GM18505 (cell line): ENCODE measurements around the gene PRAC1.

Experiments
- ATAC-seq: cut with Tn5 transposase; IDR thresholded peaks from one replicate; pipeline ENCODE4 v1.9.1; 2021; ENCODE audit not compliant: unreplicated experiment
- POLR2A ChIP-seq: IDR thresholded peaks from 4 replicates; pipeline ENCODE4 v1.6.1; 2011; ENCODE audit warnings: borderline replicate concordance; ENCODE audit not compliant: insufficient read depth, insufficient read length; ENCODE audit errors: extremely low read depth

The PRAC1 gene

GRCh38 chr17:48726114-48726915 is 4.0 kb upstream of the PRAC1 start:
- no peak for ATAC-seq
- TF ChIP-seq POLR2A = no peak

- no peak for ATAC-seq
- no peak for TF ChIP-seq POLR2A
Observed at GRCh38 chr17:48725288-48726064, 3.2 kb upstream of the PRAC1 start.

GRCh38 chr17:48725004-48725287 is 2.6 kb upstream of the PRAC1 start:
- ATAC-seq = no peak
- no peak for TF ChIP-seq POLR2A

- TF ChIP-seq POLR2A = no peak
- no peak for ATAC-seq
Observed at GRCh38 chr17:48724251-48725003, 2.1 kb upstream of the PRAC1 start.

- no peak for ATAC-seq
- no peak for TF ChIP-seq POLR2A
Observed at GRCh38 chr17:48723423-48724250, 1.3 kb upstream of the PRAC1 start.

GRCh38 chr17:48722915-48723422 is 651 bp upstream of the PRAC1 start, which contains the start of gene PRAC2:
PRAC2 (plus strand) TSS chr17:48723185; CDS start chr17:48724411, 1,226 bp downstream.
- ATAC-seq = no peak

DNA sequence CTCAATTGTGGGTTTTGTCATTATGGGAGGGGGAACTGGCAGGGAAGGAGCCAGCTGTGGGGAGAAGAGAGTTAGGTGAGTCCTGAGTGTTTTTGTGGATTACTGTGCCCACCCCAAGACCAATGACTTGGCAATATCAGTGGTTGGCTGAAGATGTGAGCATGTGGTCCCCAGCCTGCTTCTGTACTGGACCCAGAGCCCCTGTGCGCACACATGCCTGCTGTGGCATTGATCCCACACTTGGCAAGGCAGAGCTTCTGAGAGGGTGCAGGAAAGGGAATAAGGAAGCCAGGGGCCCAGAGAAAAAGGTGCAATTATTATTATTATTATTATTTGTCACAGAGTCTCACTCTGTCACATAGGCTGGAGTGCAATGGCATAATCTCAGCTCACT is 1.3 kb downstream of the PRAC1 start:
- ATAC-seq = no peak
- no peak for TF ChIP-seq POLR2A

More at GRCh38 chr17:48722915-48723422, 651 bp upstream of the PRAC1 start, which contains the start of gene PRAC2:
- TF ChIP-seq POLR2A = no peak

DNA sequence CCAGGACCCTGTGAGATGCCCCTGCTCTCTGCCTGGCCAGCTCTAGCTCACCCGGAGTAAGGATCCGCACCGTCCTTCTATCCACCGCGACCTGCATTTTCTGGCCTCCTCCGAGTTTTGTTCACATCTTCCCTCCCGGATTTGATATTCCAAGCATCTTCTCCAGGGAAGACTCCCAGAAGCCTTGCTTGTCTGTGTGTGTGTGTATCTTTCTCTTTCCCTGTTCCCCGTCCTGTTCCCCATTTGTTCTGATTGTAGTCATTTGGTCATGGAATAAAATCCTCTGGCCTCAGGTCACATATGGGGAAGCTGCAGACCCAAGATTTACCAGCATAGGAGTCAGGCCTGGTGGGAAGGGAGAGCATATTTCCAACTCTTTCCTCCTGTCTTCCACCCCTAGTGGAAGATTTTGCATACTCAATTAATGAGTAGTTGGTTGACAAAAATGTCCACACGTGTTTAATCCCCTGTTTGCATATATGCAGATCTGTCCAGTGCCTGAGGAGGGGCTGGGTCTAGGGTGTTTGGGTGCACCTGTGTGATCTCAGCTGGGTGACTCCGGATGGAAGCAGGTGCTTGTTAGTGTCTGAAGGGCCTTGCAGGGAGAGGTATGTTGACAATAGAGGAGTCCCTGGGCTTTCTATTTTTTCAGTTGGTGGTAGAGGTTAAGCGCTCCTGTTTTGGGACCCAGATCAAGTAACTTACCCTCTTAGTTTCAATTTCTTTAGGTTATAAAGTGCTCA is 1.9 kb downstream of the PRAC1 start:
- no peak for TF ChIP-seq POLR2A
- no peak for ATAC-seq

- ATAC-seq = no peak
- no peak for TF ChIP-seq POLR2A
Observed at GRCh38 chr17:48719642-48720265, 2.6 kb downstream of the PRAC1 start.

DNA sequence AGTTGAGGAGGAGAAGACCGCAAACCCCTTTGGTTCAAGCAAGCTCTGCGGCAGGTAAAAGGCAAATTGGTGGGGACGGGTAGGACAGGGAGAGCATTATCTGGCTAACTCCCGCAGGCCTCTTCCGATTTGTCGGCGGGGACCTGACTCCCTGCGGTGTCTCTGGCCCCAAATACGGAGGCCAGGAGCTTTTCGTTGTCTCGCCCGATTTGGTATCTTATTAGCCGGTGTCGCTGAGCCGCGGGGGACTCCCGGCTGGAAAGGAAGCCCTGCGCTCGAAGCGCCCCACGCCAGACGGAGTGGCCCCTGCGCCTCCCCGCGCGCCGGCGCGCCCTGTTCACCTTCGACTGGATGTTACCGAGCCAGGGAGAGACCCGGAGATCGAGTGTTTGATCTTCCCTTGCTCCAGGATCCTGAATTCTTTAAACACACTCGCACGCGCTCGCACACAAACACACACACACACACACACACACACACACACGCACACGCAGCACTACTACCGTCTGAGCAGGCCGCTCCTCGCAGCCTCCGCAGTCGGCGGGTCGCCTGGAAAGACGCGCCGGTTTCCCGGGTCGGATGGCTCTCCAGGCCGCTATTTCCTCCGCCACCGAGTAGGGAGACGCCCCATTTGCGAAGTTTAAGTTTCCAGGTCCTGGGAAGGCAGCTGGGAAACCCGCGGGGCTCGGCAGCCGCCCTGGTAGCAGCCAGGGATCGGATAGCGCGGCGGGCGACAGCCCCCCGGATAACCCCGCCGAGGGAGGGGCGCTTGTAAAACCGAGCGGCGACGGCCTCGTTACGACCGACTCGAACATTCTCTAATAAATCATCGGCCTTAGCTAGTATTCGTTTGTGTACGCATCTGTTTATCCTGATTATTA is 3.3 kb downstream of the PRAC1 start:
- no peak for ATAC-seq
- no peak for TF ChIP-seq POLR2A
